Lung (tissue), 12 donors: ENCODE results near the gene PTGR2. TPM values are rescaled to one million over a fixed set of nuclear protein-coding genes. Genes with fewer than 3 reads are reported as not detected.

Source experiments
- ATAC-seq: fragments of 200-7000 bp; cut with Tn5 transposase; one replicate; pipeline ENCODE4 v1.9.1; 2020; ENCODE audit warnings: moderate number of reproducible peaks; ENCODE audit not compliant: insufficient read depth, low FRiP score
- DNase-seq, 3 donors: peaks; one replicate each; pipeline ENCODE4 v3.0.0-alpha.2; 2013 to 2017
- H3K27ac ChIP-seq, 2 donors: one replicate each; pipeline ENCODE4 v1.5.1; 2013; ENCODE audit warnings: mild to moderate bottlenecking in 2 of 2, moderate library complexity in 2 of 2, control low read depth in 1 of 2, inconsistent platforms in 1 of 2, low read depth in 1 of 2, low read length in 1 of 2
- H3K27me3 ChIP-seq, 3 donors: one replicate each; pipeline ENCODE4 v1.5.1; 2013; ENCODE audit warnings: low read length in 2 of 3; ENCODE audit not compliant: control insufficient read depth in 3 of 3, insufficient read depth in 3 of 3
- H3K36me3 ChIP-seq, 4 donors: one replicate each; pipeline ENCODE4 v1.5.1; 2013; ENCODE audit warnings: low read length in 4 of 4, mild to moderate bottlenecking in 1 of 4, moderate library complexity in 1 of 4; ENCODE audit not compliant: control insufficient read depth in 4 of 4, insufficient read depth in 4 of 4
- H3K4me1 ChIP-seq, 5 donors: one replicate each; pipeline ENCODE4 v1.5.1; 2013; ENCODE audit warnings: low read length in 5 of 5, mild to moderate bottlenecking in 2 of 5, moderate library complexity in 1 of 5; ENCODE audit not compliant: control insufficient read depth in 5 of 5, insufficient read depth in 5 of 5
- H3K4me3 ChIP-seq: one replicate; pipeline ENCODE4 v1.5.1; 2013; ENCODE audit warnings: mild to moderate bottlenecking, control low read depth, moderate library complexity
- H3K9ac ChIP-seq, 2 donors: one replicate each; pipeline ENCODE4 v1.5.1; 2013; ENCODE audit warnings: low read length in 2 of 2, control low read depth in 1 of 2; ENCODE audit not compliant: insufficient read depth in 1 of 2
- H3K9me3 ChIP-seq, 4 donors: one replicate each; pipeline ENCODE4 v1.5.1; 2013; ENCODE audit warnings: low read length in 3 of 4, mild to moderate bottlenecking in 1 of 4, moderate library complexity in 1 of 4; ENCODE audit not compliant: control insufficient read depth in 4 of 4, insufficient read depth in 3 of 4
- WGBS, 2 donors: extraction: QIAGEN DNeasy Blood & Tissue Kit; methylation state at CpG; one replicate each; pipeline ENCODE4 v1.1.7; 2013; 5-methylcytosine and 5-hydroxymethylcytosine counted together
- polyA plus RNA-seq, 2 donors: library from polyadenylated mRNA; stranded (reverse); fragments of 200-250 nt; gene quantifications; one replicate each; pipeline ENCODE4 v1.2.1, GENCODE V29; 2013
- total RNA-seq, 2 donors: library from RNA; depleted of rRNA in 1 of 2; stranded (reverse); fragments of >200 nt in 1 of 2; gene quantifications; one replicate each; pipeline ENCODE4 v1.2.1, GENCODE V29; 2014 to 2021
- TF ChIP-seq, protein P1 (sequence below): IDR thresholded peaks from 2 replicates; pipeline ENCODE4 v1.5.1; 2012; ENCODE audit warnings: mild to moderate bottlenecking; ENCODE audit errors: control extremely low read depth, extremely low read depth
- donor health status: control.
- donor health status: control.
- donor health status: Bipolar disorder and iron deficiency.
- donor health status: healthy.
- donor health status: DM: yes; HTN: yes; CAD: no.

PTGR2 gene
- total and polyA plus RNA-seq, 4 donors: 5.7 to 13.9 (median 9.6) TPM

DNA sequence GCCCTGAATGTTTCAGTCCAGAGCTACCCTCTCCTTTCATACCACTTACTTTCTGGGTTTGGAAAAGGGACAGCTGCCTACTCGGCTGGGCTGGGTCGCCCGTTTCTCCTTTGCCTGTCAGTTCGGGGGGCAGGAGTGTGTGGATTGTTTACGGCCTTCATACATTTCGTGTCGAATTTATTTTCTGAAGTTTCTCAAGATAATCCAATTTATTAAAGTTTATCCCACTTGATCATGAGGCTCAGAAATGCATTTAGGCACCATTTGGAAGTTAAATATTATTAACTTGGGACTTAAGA, 35.6 kb downstream of the PTGR2 start:
- H3K9me3 ChIP-seq: no peaks in the 10 kb centered on the region
- no peaks in the 10 kb centered on the region for H3K27me3 ChIP-seq
- TF ChIP-seq, protein P1, sequence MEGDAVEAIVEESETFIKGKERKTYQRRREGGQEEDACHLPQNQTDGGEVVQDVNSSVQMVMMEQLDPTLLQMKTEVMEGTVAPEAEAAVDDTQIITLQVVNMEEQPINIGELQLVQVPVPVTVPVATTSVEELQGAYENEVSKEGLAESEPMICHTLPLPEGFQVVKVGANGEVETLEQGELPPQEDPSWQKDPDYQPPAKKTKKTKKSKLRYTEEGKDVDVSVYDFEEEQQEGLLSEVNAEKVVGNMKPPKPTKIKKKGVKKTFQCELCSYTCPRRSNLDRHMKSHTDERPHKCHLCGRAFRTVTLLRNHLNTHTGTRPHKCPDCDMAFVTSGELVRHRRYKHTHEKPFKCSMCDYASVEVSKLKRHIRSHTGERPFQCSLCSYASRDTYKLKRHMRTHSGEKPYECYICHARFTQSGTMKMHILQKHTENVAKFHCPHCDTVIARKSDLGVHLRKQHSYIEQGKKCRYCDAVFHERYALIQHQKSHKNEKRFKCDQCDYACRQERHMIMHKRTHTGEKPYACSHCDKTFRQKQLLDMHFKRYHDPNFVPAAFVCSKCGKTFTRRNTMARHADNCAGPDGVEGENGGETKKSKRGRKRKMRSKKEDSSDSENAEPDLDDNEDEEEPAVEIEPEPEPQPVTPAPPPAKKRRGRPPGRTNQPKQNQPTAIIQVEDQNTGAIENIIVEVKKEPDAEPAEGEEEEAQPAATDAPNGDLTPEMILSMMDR: no peak
- ATAC-seq (no peak), DNase-seq (no peak)
- H3K36me3 ChIP-seq: peaks cover 0 to 4% (median 0%) of the 10 kb centered on the region in 4 donors
- WGBS, 2 donors: 0 to 1% methylated on average over 7 of the region's 7 CpGs
- peaks cover 0 to 16% (median 11%) of the 10 kb centered on the region in 5 donors for H3K4me1 ChIP-seq
- H3K27ac ChIP-seq: peak overlapping the region; percentile 91 to 97
- H3K9ac ChIP-seq: peak overlapping the region; percentile 81 to 98
- peak overlapping the region; percentile 87 for H3K4me3 ChIP-seq

DNA sequence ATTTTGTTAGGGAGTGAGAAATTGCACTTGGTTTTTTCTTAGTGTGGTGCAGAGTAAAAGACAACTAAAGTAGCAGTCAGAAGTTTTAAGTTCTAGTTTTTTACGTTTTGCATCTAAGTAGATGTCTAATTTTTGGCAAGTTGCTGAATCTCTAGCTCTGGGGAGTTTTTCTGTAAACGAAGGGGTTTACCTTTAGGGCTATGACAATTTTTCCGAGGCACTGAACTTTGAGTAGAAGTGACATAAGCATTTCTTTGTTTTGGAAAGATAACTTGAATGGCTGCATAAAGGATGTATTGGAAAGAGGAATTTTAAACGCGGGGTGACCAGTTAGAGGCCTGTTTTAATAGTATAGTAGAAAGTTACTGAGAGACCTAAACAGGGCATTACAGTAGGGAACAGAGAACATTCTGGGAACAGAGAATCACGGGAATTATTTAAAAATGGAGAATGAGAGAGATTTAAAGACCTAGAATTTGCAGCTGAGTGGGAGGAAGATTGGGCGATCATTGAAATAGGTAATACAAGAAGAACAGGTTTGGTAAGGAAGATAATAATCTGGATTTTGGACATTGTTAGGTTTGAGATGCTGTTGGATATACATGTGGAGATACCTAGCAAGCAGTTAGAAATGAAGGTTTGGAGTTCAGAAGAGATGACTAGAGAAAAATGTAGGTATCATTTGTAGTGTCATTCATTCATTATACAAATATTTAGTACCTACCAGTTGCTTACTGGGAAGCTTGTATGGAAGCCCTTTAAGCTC, 36.2 kb downstream of the PTGR2 start:
- peak in 1 of 3 donors; percentile 1 for DNase-seq
- peaks cover 0 to 4% (median 0%) of the 10 kb centered on the region in 4 donors for H3K36me3 ChIP-seq
- no peak overlapping the region for H3K4me3 ChIP-seq

DNA sequence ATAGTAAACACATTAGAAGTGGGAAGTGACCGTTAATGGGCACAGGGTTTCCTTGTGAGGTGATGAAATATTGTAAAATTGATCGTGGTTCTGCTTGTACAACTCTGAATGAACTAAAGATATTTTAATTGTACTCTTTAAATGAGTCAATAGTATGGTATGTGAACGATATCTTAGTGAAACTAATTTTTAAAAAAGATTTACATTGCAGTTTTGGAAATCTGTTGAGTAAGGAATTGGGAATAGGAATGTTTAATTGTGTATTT, 36.8 kb downstream of the PTGR2 start:
- Histone ChIP-seq H3K4me3 (no peak overlapping the region), H3K9me3 (no peaks in the 10 kb centered on the region), H3K27me3 (no peaks in the 10 kb centered on the region), H3K4me1 (peaks cover 0 to 16% (median 11%) of the 10 kb centered on the region in 5 donors), H3K27ac (no peak overlapping the region), H3K9ac (peak overlapping the region in 1 of 2 donors; percentile 8), H3K36me3 (peaks cover 0 to 5% (median 3%) of the 10 kb centered on the region in 4 donors)
- TF ChIP-seq, protein P1: no peak
- 25 to 31% methylated on average over 3 of the region's 3 CpGs for WGBS, 2 donors
- ATAC-seq (no peak), DNase-seq (no peak)

More for the DNA sequence above, 36.2 kb downstream of the PTGR2 start:
- H3K27ac ChIP-seq: no peak overlapping the region
- peak overlapping the region; percentile 81 to 98 for H3K9ac ChIP-seq
- H3K27me3 ChIP-seq: no peaks in the 10 kb centered on the region
- ATAC-seq: no peak
- TF ChIP-seq, protein P1: no peak
- peaks cover 0 to 16% (median 11%) of the 10 kb centered on the region in 5 donors for H3K4me1 ChIP-seq
- H3K9me3 ChIP-seq: no peaks in the 10 kb centered on the region
- WGBS, 2 donors: 31 to 37% methylated on average over 7 of the region's 7 CpGs

DNA sequence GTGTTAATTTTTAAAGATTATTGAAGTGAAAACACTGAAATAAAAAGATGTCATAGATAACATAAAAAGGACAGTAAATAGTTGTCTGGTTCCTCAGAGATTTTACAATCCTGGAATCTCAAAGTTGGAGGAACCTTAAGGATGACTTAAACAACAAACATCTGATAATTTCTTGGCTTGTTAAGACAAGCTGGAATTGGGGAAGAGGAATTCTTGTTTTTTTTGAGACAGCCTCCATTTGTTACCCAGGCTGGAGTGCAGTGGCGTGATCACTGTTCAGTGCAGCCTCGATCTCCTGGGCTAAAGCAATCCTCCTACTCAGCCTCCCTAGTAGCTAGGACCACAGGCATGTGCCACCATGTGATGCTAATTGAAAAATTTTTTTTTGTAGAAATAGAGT, 37.3 kb downstream of the PTGR2 start:
- TF ChIP-seq, protein P1: no peak
- no peak overlapping the region for H3K27ac ChIP-seq
- no peak overlapping the region for H3K4me3 ChIP-seq
- WGBS, 2 donors: 88 to 89% methylated on average over 2 of the region's 2 CpGs
- no peak for ATAC-seq
- H3K27me3 ChIP-seq: no peaks in the 10 kb centered on the region
- no peak for DNase-seq
- peaks cover 0 to 16% (median 11%) of the 10 kb centered on the region in 5 donors for H3K4me1 ChIP-seq
- H3K9me3 ChIP-seq: no peaks in the 10 kb centered on the region
- no peak overlapping the region for H3K9ac ChIP-seq
- H3K36me3 ChIP-seq: peaks cover 0 to 9% (median 7%) of the 10 kb centered on the region in 4 donors
